Measurements from ENCODE around the gene PSMB11. TPM values are rescaled to one million over a fixed set of nuclear protein-coding genes. Genes with fewer than 3 reads are reported as not detected.

PSMB11 gene
- total RNA-seq, 1 donor from 2014 or later, result not detected

- no peak for DNase-seq
Observed at GRCh38 chr14:23060536-23061260, 18.7 kb downstream of the PSMB11 start.

DNA sequence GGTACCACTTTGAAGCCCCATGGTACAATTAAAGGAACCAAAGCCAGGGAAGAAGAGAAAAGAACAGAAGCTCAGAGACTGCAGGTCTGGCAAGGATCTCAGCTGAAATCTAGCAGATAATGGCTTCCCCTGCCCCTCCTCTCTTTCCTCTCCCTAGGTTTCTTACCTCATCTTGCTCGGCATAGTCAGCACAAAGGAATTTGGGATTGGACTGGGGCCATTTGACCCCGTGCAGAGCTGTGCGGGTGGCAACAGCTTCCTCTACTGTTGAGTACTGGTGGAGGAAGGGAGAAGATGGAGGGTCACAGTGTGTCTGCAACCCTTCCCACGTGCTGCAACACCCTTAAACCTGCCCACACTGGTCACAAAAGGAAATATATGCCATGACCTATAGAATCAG lies 20.0 kb downstream of the PSMB11 start:
- DNase-seq, result peak; percentile 97

- DNase-seq, result no peak
Observed at GRCh38 chr14:23063601-23064000, 21.6 kb downstream of the PSMB11 start.

- no peak for DNase-seq
Observed at GRCh38 chr14:23066368-23066767, 24.4 kb downstream of the PSMB11 start.

GRCh38 chr14:23066855-23067744 lies 25.1 kb downstream of the PSMB11 start:
- no peak for DNase-seq

DNA sequence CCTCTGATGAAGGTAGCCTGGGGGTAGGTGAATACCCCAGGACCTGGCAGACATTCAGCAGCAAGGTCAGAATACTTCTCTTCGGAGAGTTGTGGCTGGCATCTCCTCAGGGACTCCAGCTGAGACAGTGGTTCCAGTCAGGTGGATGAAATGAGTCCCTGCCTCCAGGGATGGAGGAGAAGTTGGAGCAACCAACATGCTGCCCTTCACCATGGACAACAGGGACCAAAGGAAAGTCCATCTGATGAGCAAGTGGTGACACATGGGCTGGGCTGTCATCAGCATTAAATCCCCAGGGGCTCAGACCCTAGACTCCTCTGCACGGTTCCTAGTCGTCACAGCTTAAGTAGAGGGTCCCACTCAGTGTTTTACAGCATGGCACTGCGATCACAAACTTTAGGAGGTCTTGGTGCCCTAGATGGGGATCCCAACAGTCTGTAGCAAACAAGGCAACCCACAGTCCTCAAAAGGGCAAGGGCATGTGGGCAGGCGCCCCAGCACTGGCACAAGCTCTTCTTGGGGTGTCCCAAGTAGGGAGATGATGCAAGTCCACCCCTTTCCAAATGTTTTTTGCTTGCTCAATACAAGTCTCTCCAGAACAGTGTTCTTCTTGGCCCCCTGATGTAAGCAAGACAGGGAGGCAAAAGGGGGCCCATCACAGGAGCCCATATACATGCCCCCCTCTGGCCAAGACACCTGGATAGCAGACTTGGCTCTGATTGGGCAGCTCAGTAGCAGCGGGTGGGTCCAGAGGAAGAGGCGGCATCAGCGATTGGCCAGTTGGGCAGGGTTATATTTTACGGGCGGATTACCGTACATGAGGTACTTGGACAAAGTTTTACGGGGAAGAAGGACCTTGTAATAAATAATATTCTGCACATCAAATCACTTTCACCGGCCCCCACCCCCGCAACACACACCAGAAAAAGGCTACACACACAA lies 26.1 kb downstream of the PSMB11 start:
- DNase-seq, result no peak

DNA sequence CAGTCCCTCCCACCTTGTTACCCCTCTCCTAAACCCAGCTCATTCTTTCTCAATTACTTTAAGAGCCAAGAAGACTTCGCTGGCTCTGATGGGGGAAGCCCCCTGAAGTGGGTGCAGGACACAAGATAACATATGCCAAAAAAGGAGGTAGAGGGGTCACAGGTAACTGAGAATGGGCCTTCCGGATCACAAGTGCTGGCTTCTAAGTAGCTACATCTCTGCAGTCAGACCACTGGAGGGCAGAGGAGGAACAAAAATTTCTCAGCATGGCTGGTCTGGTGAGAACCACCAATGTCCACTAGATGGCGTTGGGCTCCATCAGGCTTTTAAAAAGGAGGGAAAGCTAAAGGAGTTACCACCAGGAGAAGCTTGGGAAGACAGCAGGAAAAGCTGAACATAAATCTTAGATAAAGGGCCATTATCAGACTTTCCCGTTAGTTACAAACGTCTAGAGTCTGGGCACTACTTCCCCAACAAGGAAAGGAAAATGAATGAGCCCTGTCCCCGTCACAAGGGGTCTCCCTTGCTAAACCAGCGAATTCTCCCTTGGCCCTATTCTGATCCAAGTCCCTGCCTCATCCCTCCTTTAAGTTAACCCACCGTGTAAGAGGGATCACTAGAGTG lies 26.9 kb downstream of the PSMB11 start:
- peak; percentile 96 for DNase-seq

DNA sequence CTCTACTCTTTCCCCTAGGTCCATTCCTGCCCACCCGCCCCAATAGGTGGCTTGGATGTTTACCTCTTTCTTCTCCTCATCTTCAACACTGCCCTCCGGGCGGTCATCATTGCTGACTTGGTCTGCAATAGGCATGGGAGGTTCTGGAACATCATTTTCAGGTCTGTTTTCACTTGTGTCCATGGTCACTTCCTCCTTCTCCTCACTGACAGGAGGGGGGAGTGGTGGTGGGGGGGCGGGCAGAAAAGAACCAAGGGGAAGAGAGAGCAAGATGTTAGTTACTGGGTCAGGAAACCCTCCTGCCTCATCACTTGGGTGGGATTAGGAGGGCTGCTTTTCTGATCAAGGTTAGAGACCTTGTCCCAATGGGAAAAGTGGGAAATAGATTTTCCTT lies 27.4 kb downstream of the PSMB11 start:
- DNase-seq, result no peak

- no peak for DNase-seq
Observed at GRCh38 chr14:23070262-23071129, 28.5 kb downstream of the PSMB11 start.

- peak; percentile 93 for DNase-seq
Observed at GRCh38 chr14:23071244-23071920, 29.4 kb downstream of the PSMB11 start.

GRCh38 chr14:23071921-23072539 lies 30.0 kb downstream of the PSMB11 start:
- DNase-seq, result no peak

GRCh38 chr14:23074906-23075305 lies 32.9 kb downstream of the PSMB11 start:
- DNase-seq, result no peak

DNA sequence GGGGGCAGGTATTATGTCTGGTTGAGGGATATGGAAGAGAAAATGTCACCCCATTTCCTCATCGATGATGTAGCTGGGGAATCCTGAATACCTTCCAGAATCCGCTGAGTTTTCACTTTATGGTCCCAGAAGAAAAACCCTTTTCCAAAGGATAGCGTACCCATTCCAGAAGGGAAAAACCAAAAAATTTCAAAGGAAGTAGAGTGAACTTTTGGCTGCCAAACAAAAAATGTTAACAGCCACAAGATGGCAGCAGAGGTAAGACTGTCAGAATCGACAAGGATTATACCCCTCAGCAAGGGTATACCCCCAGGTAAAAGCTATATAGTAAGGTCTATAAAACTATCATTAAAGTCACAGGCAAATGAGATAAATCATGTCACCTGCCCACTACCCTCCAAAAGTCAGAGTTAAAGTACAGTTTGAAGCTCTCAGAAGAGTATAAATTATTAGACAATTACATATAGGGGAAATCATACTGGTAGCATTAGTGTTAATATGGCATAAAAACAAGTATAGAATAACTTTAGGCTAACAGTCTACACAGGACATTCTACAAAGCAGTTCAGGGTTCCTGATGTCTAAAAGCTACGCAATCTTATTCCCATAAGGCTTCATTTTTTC lies 34.9 kb downstream of the PSMB11 start:
- DNase-seq, result peak; percentile 70

DNA sequence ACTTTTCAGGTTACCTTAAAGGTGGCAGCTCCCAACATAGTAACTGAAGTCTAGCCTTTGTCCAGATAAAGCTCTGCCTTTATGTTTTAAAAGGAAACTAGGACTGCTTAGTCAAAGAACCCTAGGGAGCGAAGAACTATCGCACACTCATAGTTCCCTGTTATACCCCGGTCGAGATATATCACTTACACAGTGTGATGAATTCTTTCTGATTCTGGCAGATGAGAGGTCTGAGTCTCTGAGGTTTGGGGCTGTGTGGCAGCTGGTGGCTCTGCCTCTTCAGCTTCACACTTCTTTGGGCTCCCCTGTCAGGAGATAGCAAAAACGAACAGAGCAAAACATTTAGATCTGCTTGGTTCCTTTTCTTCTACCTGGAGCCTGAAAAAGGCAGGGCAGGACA lies 36.0 kb downstream of the PSMB11 start:
- no peak for DNase-seq

DNA sequence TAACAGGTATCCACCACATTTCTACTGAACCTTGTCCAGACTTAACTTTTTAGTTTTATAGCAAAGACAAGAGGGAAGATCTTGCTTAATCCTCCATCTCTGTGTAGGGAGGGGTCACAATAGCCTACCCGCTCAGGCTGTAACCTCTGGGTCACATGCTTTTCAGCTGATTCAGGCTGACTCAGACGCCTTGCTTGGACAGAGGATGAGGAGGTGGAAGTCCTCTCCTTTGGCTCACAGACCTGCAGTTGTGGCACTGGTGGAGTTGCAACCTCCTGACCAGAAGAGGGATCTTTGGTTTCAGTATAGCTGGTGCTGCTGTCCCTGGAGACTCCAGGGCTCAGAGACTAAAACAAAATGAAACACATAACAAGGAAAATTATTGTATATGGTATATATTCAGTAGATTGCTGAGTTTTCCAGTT lies 36.7 kb downstream of the PSMB11 start:
- DNase-seq, result peak; percentile 93

GRCh38 chr14:23079716-23080115 lies 37.7 kb downstream of the PSMB11 start:
- no peak for DNase-seq

GRCh38 chr14:23080474-23080873 lies 38.5 kb downstream of the PSMB11 start:
- DNase-seq, result no peak

DNA sequence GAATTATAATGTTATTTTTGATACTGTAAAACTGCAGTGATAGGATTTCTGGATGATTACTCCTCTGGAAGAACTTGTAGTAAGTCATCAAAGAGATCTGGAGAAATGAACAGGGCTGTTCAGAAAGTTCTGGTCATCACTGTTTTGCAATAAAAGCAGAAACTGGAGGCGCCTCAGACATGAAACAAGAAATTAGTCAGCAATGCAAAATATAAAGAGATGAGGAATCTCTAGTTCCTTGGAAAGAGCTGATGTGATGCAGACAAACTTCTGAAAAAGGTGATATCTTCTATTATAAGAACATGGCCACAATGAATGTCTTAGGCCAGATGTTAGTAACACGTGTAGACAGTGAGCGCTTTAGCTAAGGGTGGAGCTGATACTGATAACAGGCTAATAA lies 43.4 kb downstream of the PSMB11 start:
- no peak for DNase-seq

DNA sequence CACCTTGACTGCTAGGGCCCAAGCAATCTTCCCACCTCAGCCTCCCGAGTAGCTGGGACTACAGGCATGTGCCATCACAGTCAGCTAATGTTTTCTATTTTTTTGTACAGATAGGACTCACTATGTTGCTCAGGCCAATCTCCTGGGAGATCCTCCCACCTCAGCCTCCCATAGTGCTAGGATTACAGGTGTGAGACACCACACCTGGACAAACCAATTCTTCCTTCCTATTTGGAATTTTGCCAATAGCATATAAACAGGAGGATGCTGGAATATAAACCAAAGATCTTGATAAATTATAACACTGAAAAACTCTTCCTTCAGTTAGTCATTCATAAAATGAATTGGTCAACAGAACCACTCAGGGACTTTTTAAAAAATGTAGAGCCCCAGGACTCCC lies 44.6 kb downstream of the PSMB11 start:
- DNase-seq, result no peak

All from dermis blood vessel endothelial cell (primary cell).